ENCODE data around the gene CNNM4. TPM values are rescaled to one million over a fixed set of nuclear protein-coding genes. Genes with fewer than 3 reads are reported as not detected.

Gene CNNM4
- total RNA-seq, 1 donor from 2014 or later = 5.8 TPM

GRCh38 chr2:96809216-96809882 lies 48.6 kb downstream of the CNNM4 start:
- H4K20me1 ChIP-seq (ENCODE audit: insufficient read depth, low read length) = no peaks in the 10 kb centered on the region

GRCh38 chr2:96809951-96810782 lies 49.5 kb downstream of the CNNM4 start:
- H3K27me3 Mint-ChIP-seq (ENCODE audit: low read depth, unreplicated experiment) = no peaks in the 10 kb centered on the region
- H2AFZ ChIP-seq (ENCODE audit: low read depth, low read length) = no peak overlapping the region
- H3K9me3 ChIP-seq (ENCODE audit: insufficient read depth, low read depth, low read length) = no peaks in the 10 kb centered on the region
- peaks cover 8% of the 10 kb centered on the region for H3K36me3 Mint-ChIP-seq (ENCODE audit: low read depth, unreplicated experiment)
- H3K4me1 Mint-ChIP-seq (ENCODE audit: low read depth, unreplicated experiment) = peaks cover under 1% of the 10 kb centered on the region
- FAIRE-seq = no peak
- no peak for TF ChIP-seq EZH2 (IDR thresholded peaks at IDR 0.05; ENCODE audit: insufficient read depth, low read length)
- TF ChIP-seq, protein P1, sequence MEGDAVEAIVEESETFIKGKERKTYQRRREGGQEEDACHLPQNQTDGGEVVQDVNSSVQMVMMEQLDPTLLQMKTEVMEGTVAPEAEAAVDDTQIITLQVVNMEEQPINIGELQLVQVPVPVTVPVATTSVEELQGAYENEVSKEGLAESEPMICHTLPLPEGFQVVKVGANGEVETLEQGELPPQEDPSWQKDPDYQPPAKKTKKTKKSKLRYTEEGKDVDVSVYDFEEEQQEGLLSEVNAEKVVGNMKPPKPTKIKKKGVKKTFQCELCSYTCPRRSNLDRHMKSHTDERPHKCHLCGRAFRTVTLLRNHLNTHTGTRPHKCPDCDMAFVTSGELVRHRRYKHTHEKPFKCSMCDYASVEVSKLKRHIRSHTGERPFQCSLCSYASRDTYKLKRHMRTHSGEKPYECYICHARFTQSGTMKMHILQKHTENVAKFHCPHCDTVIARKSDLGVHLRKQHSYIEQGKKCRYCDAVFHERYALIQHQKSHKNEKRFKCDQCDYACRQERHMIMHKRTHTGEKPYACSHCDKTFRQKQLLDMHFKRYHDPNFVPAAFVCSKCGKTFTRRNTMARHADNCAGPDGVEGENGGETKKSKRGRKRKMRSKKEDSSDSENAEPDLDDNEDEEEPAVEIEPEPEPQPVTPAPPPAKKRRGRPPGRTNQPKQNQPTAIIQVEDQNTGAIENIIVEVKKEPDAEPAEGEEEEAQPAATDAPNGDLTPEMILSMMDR (IDR thresholded peaks at IDR 0.05; ENCODE audit: insufficient read depth, low read depth, low read length) = no peak
- H3K79me2 ChIP-seq (ENCODE audit: insufficient read depth, low read length) = no peaks in the 10 kb centered on the region
- no peak overlapping the region for H3K4me3 ChIP-seq (ENCODE audit: insufficient read depth, low read depth, low read length)
- DNase-seq (ENCODE audit: low read depth) = no peak
- no peaks in the 10 kb centered on the region for H3K36me3 ChIP-seq (ENCODE audit: insufficient read depth, low read length)
- no peaks in the 10 kb centered on the region for H3K27me3 ChIP-seq (ENCODE audit: insufficient read depth, low read length)
- no peak overlapping the region for H3K4me2 ChIP-seq (ENCODE audit: low read length)
- H3K4me1 ChIP-seq (ENCODE audit: insufficient read depth, low read length) = peaks cover under 1% of the 10 kb centered on the region
- H4K20me1 ChIP-seq (ENCODE audit: insufficient read depth, low read length) = no peaks in the 10 kb centered on the region
- no peak overlapping the region for H3K4me3 Mint-ChIP-seq (ENCODE audit: unreplicated experiment)
- H3K9ac ChIP-seq (ENCODE audit: low read length) = no peak overlapping the region
- no peak overlapping the region for H3K27ac Mint-ChIP-seq (ENCODE audit: unreplicated experiment)
- no peak overlapping the region for H3K27ac ChIP-seq (ENCODE audit: low read depth, low read length)
- H3K9me3 Mint-ChIP-seq (ENCODE audit: unreplicated experiment) = no peaks in the 10 kb centered on the region

More at GRCh38 chr2:96809216-96809882, 48.6 kb downstream of the CNNM4 start:
- Histone ChIP-seq H3K4me2 (ENCODE audit: low read length) (no peak overlapping the region), H3K9ac (ENCODE audit: low read length) (no peak overlapping the region), H3K36me3 (ENCODE audit: insufficient read depth, low read length) (no peaks in the 10 kb centered on the region), H3K27me3 (ENCODE audit: insufficient read depth, low read length) (no peaks in the 10 kb centered on the region), H3K27ac (ENCODE audit: low read depth, low read length) (no peak overlapping the region), H3K79me2 (ENCODE audit: insufficient read depth, low read length) (no peaks in the 10 kb centered on the region), H2AFZ (ENCODE audit: low read depth, low read length) (no peak overlapping the region), H3K9me3 (ENCODE audit: insufficient read depth, low read depth, low read length) (no peaks in the 10 kb centered on the region), H3K4me3 (ENCODE audit: insufficient read depth, low read depth, low read length) (no peak overlapping the region), H3K4me1 (ENCODE audit: insufficient read depth, low read length) (no peaks in the 10 kb centered on the region)
- Mint-ChIP-seq H3K9me3 (ENCODE audit: unreplicated experiment) (no peaks in the 10 kb centered on the region), H3K4me1 (ENCODE audit: low read depth, unreplicated experiment) (no peaks in the 10 kb centered on the region), H3K27me3 (ENCODE audit: low read depth, unreplicated experiment) (no peaks in the 10 kb centered on the region), H3K27ac (ENCODE audit: unreplicated experiment) (no peak overlapping the region), H3K4me3 (ENCODE audit: unreplicated experiment) (no peak overlapping the region), H3K36me3 (ENCODE audit: low read depth, unreplicated experiment) (peaks cover 8% of the 10 kb centered on the region)
- TF ChIP-seq, protein P1 (IDR thresholded peaks at IDR 0.05; ENCODE audit: insufficient read depth, low read depth, low read length) = no peak
- TF ChIP-seq EZH2 (IDR thresholded peaks at IDR 0.05; ENCODE audit: insufficient read depth, low read length) = no peak
- no peak for DNase-seq (ENCODE audit: low read depth)
- FAIRE-seq = no peak
